Caco-2 (cell line): ENCODE results near the gene TRIP13. TPM values are rescaled to one million over a fixed set of nuclear protein-coding genes. Genes with fewer than 3 reads are reported as not detected.

Experiments used
- BruUV-seq: library from RNA; stranded (reverse); fragments of 400-500 nt; replicated peaks from 2 replicates; lab custom pipeline; 2021; lab: Mats Ljungman, UMichigan
- CTCF ChIA-PET: fragments of 300-600 bp; sonication (Branson Sonifier 250); formaldehyde crosslinking; loops from one replicate; lab custom pipeline; 2022; ENCODE audit warnings: antibody characterized with exemption; lab: Charles Lee
- POLR2A ChIA-PET: fragments of 300-600 bp; sonication (Branson Sonifier 250); formaldehyde crosslinking; loops from one replicate; lab custom pipeline; 2022; ENCODE audit warnings: antibody characterized with exemption; lab: Charles Lee
- DNase-seq, 2 experiments: peaks; one replicate each; pipeline versions ENCODE4 v3.0.0 to v3.0.0-alpha.2; 2020 to 2022
- H3K27me3 ChIP-seq: replicated peaks from 2 replicates; pipeline ENCODE4 v1.6.0; 2011; ENCODE audit warnings: low read length; ENCODE audit not compliant: control insufficient read depth, insufficient read depth
- H3K36me3 ChIP-seq: 2 replicates; pipeline ENCODE4 v1.5.1; 2011; ENCODE audit warnings: low read length; ENCODE audit not compliant: control insufficient read depth, insufficient read depth
- H3K4me1 ChIP-seq: fragments of 250-450 bp; sonication (Bioruptor Pico); 2 replicates; pipeline ENCODE4 v1.5.1; 2020; ENCODE audit warnings: mild to moderate bottlenecking
- H3K4me3 ChIP-seq: 2 replicates; pipeline ENCODE4 v1.5.1; 2011; ENCODE audit warnings: low read depth, mild to moderate bottlenecking, control low read depth, low read length
- H3K9me3 ChIP-seq: fragments of 250-450 bp; sonication (Bioruptor Pico); 2 replicates; pipeline ENCODE4 v1.5.1; 2020; ENCODE audit warnings: mild to moderate bottlenecking, moderate library complexity
- H3K27ac Mint-ChIP-seq: one replicate; pipeline ENCODE4 v1.8.0; 2022; ENCODE audit warnings: mixed read lengths; ENCODE audit not compliant: unreplicated experiment
- H3K27me3 Mint-ChIP-seq: one replicate; pipeline ENCODE4 v1.8.0; 2022; ENCODE audit warnings: mixed read lengths; ENCODE audit not compliant: insufficient read depth, unreplicated experiment
- H3K36me3 Mint-ChIP-seq: one replicate; pipeline ENCODE4 v1.8.0; 2022; ENCODE audit warnings: mild to moderate bottlenecking, mixed read lengths; ENCODE audit not compliant: insufficient read depth, unreplicated experiment
- H3K4me1 Mint-ChIP-seq: one replicate; pipeline ENCODE4 v1.8.0; 2022; ENCODE audit warnings: low read depth, mixed read lengths; ENCODE audit not compliant: unreplicated experiment
- H3K4me3 Mint-ChIP-seq: one replicate; pipeline ENCODE4 v1.8.0; 2022; ENCODE audit warnings: mild to moderate bottlenecking, moderate library complexity, mixed read lengths; ENCODE audit not compliant: unreplicated experiment
- H3K9me3 Mint-ChIP-seq: one replicate; pipeline ENCODE4 v1.8.0; 2022; ENCODE audit warnings: mixed read lengths; ENCODE audit not compliant: unreplicated experiment
- intact Hi-C: fragments of 100-400 bp; cut with micrococcal nuclease; formaldehyde crosslinking; loops from one replicate; pipeline ENCODE4 v1.10.0; 2022; ENCODE audit not compliant: unreplicated experiment
- total RNA-seq: library from RNA; stranded (reverse); gene quantifications from 2 replicates; pipeline ENCODE4 v1.2.3, GENCODE V29; 2022
- TF ChIP-seq, protein P1 (sequence below), 2 experiments: fragments of 200-600 bp in 1 of 2; IDR thresholded peaks; 1 replicate in 1 of 2; 2 replicates in 1 of 2; pipeline versions ENCODE4 v1.5.1 to v1.8.0; 2011 to 2022; ENCODE audit warnings: antibody characterized with exemption in 1 of 2, control low read depth in 1 of 2, inconsistent platforms in 1 of 2, low read depth in 1 of 2, low read length in 1 of 2, mild to moderate bottlenecking in 1 of 2, moderate library complexity in 1 of 2; ENCODE audit not compliant: insufficient read depth in 1 of 2, severe bottlenecking in 1 of 2, unreplicated experiment in 1 of 2

Gene TRIP13
- total RNA-seq, 1 experiment from 2014 or later: 42.5 TPM

DNA sequence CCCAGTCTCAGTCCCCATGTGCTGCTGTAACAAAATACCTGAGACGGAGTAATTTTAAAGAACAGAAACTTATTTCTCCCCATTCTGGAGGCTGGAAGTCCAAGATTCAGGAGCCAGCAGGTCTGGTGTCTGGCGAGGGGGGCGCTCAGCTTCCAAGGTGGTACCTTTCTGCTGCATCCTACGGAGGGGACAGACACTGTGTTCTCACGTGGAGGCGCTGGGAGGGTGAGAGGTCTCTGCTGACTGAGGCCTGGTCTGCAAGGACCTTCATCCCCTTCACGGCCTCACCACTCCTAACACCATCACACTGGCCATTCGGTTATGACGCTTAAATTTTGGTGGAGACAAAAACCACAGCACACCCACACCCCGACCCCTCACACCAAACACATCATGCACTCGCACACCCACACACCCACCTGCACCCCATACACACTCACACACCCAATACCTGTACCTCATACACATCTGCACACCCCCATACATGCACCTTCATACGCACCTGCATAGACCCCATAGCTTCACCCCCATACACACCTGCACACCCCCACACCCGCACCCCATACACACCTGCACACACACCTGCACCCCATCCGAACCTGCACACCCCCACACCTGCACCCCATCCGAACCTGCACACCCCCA is 32.1 kb upstream of the TRIP13 start:
- Histone ChIP-seq H3K9me3 (no peaks in the 10 kb centered on the region), H3K27me3 (no peaks in the 10 kb centered on the region), H3K4me3 (no peak overlapping the region), H3K36me3 (peaks cover 6% of the 10 kb centered on the region), H3K4me1 (0 out of 2 replicates have a peak, but pooled peaks cover 9% of the 10 kb centered on the region)
- H3K27me3 Mint-ChIP-seq: no peaks in the 10 kb centered on the region
- BruUV-seq: no TSS peak
- H3K4me3 Mint-ChIP-seq: no peak overlapping the region
- DNase-seq: no peak
- H3K4me1 Mint-ChIP-seq: no peaks in the 10 kb centered on the region
- H3K9me3 Mint-ChIP-seq: no peaks in the 10 kb centered on the region
- intact Hi-C loops: no loop called here
- ChIA-PET CTCF (no interaction called here), POLR2A (no interaction called here)
- peaks cover 54% of the 10 kb centered on the region for H3K36me3 Mint-ChIP-seq
- TF ChIP-seq, protein P1, sequence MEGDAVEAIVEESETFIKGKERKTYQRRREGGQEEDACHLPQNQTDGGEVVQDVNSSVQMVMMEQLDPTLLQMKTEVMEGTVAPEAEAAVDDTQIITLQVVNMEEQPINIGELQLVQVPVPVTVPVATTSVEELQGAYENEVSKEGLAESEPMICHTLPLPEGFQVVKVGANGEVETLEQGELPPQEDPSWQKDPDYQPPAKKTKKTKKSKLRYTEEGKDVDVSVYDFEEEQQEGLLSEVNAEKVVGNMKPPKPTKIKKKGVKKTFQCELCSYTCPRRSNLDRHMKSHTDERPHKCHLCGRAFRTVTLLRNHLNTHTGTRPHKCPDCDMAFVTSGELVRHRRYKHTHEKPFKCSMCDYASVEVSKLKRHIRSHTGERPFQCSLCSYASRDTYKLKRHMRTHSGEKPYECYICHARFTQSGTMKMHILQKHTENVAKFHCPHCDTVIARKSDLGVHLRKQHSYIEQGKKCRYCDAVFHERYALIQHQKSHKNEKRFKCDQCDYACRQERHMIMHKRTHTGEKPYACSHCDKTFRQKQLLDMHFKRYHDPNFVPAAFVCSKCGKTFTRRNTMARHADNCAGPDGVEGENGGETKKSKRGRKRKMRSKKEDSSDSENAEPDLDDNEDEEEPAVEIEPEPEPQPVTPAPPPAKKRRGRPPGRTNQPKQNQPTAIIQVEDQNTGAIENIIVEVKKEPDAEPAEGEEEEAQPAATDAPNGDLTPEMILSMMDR (IDR thresholded peaks at IDR 0.05; ENCODE audit: insufficient read depth in 1 of 2, low read depth in 1 of 2, low read length in 1 of 2, severe bottlenecking in 1 of 2, unreplicated experiment in 1 of 2): no peak
- H3K27ac Mint-ChIP-seq: peak overlapping the region; percentile 17

DNA sequence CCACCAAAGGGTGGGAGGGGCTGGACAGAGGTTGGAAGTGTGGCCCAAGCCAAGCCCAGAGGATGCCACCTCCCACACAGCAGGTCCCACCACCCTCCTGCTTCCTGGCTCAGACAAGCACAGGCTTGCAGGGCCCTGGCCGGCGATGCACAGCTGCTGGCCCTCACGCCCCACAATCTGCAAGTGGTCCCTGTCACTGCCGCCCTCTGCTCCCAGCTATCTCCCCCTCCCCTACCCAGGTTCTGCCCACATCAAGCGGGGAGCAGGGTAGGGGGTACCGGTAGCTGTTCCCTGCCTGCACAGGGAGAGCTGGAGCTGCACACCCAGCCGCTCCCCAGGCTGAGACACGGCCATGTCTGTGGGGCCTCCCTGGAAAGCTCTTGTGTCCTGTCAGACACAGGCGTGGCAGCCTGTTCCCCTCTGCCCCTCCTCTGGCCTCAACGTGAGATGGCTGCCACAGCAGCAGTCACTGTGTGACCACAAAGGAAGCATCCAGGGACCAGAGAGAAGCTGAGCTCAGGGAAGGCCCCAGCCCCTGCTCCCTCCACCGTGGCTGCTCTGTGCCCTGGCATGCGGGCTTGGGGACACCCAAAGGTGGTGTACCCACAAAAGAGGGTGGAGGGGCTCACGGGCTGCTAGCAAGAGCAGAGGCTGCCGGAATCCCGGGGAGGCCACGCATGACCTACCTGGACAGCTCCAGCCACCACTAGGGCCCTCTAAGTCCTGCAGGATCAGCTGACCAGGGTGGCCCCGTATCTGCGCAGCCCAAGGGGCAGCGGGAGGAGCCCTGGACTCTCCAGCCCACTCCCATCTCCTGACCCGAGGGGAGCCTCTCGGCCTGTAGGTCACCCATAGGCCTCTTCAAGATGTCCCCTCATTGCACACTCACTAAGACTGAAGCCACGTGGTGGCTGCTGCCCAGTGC is 31.0 kb upstream of the TRIP13 start:
- 0 out of 2 replicates have a peak, but pooled peaks cover 9% of the 10 kb centered on the region for H3K4me1 ChIP-seq
- no peak overlapping the region for H3K4me3 ChIP-seq
- Mint-ChIP-seq H3K4me3 (no peak overlapping the region), H3K27me3 (no peaks in the 10 kb centered on the region), H3K9me3 (no peaks in the 10 kb centered on the region), H3K36me3 (peaks cover 62% of the 10 kb centered on the region), H3K27ac (no peak overlapping the region), H3K4me1 (no peaks in the 10 kb centered on the region)
- H3K36me3 ChIP-seq: peaks cover 6% of the 10 kb centered on the region
- no TSS peak for BruUV-seq
- TF ChIP-seq, protein P1 (IDR thresholded peaks at IDR 0.05; ENCODE audit: insufficient read depth in 1 of 2, low read depth in 1 of 2, low read length in 1 of 2, severe bottlenecking in 1 of 2, unreplicated experiment in 1 of 2): no peak
- intact Hi-C loops: no loop called here
- no peak for DNase-seq
- no peaks in the 10 kb centered on the region for H3K9me3 ChIP-seq
- ChIA-PET CTCF (no interaction called here), POLR2A (no interaction called here)
- no peaks in the 10 kb centered on the region for H3K27me3 ChIP-seq

DNA sequence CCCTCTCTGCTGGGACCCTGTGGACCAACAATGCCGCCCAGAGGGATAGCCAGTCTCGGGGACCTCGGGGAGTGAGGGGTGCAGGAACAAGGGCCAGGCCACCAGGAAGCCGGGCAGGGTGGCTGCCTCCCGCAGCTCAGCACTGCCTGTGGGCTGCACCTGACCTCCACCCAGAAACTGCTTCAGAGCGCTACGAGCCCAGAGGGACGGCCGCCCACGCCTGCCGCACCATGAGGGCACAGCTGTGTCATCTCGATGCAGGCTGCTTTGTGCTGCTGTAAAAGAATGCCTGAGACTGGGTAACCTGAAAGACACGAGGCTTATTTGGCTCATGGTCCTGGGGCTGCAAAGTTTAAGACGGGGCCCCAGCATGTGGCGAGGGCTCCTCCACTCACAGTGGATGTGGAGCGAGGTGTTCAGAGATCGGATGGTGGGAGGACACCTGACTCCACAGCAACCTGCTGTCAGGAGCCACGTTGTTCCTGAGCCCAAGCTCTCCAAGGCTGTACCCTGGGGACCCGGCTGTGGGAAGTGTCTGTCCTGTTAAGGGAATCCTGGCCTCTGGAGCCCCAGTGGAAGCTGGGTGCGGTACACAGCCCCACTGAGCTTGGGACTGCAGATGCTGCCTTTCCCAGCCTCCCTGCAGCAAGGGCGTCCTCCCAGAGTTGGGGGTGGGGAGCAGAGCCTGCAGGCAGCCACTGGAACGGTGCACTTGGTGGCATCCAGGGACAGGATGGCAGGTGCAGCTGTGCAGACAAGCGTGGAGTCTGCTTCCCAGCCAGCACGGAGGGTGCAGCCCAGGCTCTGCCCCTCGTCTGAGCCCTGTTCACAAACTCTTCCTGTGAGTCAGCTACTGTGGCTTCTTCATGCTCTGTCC is 30.1 kb upstream of the TRIP13 start:
- H3K27ac Mint-ChIP-seq: no peak overlapping the region
- no peaks in the 10 kb centered on the region for H3K9me3 Mint-ChIP-seq
- POLR2A ChIA-PET: no interaction called here
- Histone ChIP-seq H3K36me3 (peaks cover 6% of the 10 kb centered on the region), H3K27me3 (no peaks in the 10 kb centered on the region), H3K4me3 (no peak overlapping the region), H3K4me1 (peaks cover 14% of the 10 kb centered on the region; the same call in 1 of the 2 replicates), H3K9me3 (no peaks in the 10 kb centered on the region)
- intact Hi-C loops: no loop called here
- CTCF ChIA-PET: no interaction called here
- TF ChIP-seq, protein P1 (IDR thresholded peaks at IDR 0.05; ENCODE audit: insufficient read depth in 1 of 2, low read depth in 1 of 2, low read length in 1 of 2, severe bottlenecking in 1 of 2, unreplicated experiment in 1 of 2): no peak
- H3K4me1 Mint-ChIP-seq: no peaks in the 10 kb centered on the region
- BruUV-seq: no TSS peak
- peaks cover 67% of the 10 kb centered on the region for H3K36me3 Mint-ChIP-seq
- no peak for DNase-seq
- H3K4me3 Mint-ChIP-seq: no peak overlapping the region
- no peaks in the 10 kb centered on the region for H3K27me3 Mint-ChIP-seq
